Prostate gland (tissue), 2 donors: ENCODE data around the gene KNCN.

Experiments used
- CTCF ChIP-seq, 4 experiments: fragments of 200-600 bp in 2 of 4; fragments of 450-650 bp in 2 of 4; sonication (generic) in 2 of 4; IDR thresholded peaks; 1 replicate in 3 of 4; 2 replicates in 1 of 4; pipeline ENCODE4 v1.5.1; 2016 to 2019; ENCODE audit warnings: antibody characterized with exemption in 4 of 4, mild to moderate bottlenecking in 2 of 4, moderate library complexity in 2 of 4
- POLR2A ChIP-seq: fragments of 450-650 bp; IDR thresholded peaks from one replicate; pipeline ENCODE4 v1.6.1; 2016; ENCODE audit warnings: antibody characterized with exemption, mild to moderate bottlenecking
- POLR2AphosphoS5 ChIP-seq: sonication (generic); formaldehyde crosslinking; IDR thresholded peaks from one replicate; pipeline ENCODE4 v1.6.1; 2017; ENCODE audit warnings: antibody characterized with exemption

- no peak for TF ChIP-seq CTCF (IDR thresholded peaks at IDR 0.05)
- TF ChIP-seq POLR2AphosphoS5, result no peak
- no peak for TF ChIP-seq POLR2A
These were observed 32.2 kb downstream of the KNCN start for GRCh38 chr1:46519209-46519608.
